Activated CD8-positive, alpha-beta memory T cell treated with anti-CD3 and anti-CD28 coated beads, Interleukin-2, amount 50 U/mL, for 1 hour (primary cell): Measurements from ENCODE around the gene CARMIL1.
"Not testable (repeated sequence)": the region's sequence is repeated elsewhere in the genome, so short reads cannot be mapped to it uniquely, and the experiment has no call there.

Experiments
- DNase-seq: peaks from one replicate; pipeline ENCODE4 v3.0.0-alpha.2; 2020; ENCODE audit errors: extremely low read depth

The CARMIL1 gene

GRCh38 chr6:25369433-25370177, 90.4 kb downstream of the CARMIL1 start:
- no peak for DNase-seq

- no peak for DNase-seq
Observed at GRCh38 chr6:25370178-25371036, 91.2 kb downstream of the CARMIL1 start.

DNA sequence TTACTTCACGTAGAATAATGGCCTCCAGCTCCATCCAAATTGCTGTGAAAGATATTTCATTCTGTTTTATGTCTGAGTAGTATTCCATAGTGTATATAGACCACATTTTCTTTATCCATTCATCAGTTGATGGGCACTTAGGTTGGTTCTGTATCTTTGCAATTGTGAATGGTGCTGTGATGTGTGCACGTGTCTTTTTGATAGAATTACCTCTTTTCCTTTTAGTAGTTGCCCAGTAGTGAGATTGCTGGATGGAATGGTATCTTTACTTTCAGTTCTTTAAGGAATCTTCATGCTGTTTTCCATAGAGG, 91.8 kb downstream of the CARMIL1 start:
- no peak for DNase-seq

GRCh38 chr6:25375125-25375524, 96.0 kb downstream of the CARMIL1 start:
- no peak for DNase-seq

GRCh38 chr6:25377664-25378063, 98.5 kb downstream of the CARMIL1 start:
- no peak for DNase-seq

GRCh38 chr6:25381077-25381476, 101.9 kb downstream of the CARMIL1 start:
- DNase-seq = no peak

DNA sequence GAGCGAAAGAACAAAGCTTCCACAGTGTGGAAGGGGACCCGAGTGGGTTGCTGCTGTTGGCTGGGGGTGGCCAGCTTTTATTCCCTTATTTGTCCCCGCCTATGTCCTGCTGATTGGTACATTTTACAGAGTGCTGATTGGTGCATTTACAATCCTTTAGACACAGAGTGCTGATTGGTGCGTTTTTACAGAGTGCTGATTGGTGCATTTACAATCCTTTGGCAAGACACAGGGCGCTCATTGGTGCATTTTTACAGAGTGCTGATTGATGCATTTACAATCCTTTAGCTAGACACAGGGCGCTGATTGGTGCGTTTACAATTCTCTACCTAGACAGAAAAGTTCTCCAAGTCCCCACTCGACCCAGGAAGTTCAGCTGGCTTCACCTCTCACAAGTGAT, 103.3 kb downstream of the CARMIL1 start:
- DNase-seq = not testable (repeated sequence)

- DNase-seq = no peak
Observed at GRCh38 chr6:25384234-25384633, 105.1 kb downstream of the CARMIL1 start.

DNA sequence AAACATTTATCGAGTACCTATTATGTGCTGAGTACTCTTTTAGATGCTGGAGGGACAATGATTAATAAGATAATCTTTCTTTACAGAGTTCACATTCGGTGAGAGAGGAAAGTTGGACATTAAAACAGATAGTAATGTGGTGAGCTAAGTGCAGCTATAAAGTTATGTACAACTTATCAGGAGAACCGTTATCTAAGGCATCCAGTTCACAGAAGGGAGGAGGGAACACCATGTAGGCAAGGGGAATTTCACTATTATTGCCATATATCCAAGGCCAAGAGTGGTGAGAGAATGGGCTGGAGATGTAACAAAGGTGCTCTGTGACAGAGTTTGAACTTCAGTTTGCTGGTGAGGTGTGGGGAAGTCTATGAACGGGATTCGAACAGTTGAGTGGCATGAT, 105.8 kb downstream of the CARMIL1 start:
- no peak for DNase-seq

DNA sequence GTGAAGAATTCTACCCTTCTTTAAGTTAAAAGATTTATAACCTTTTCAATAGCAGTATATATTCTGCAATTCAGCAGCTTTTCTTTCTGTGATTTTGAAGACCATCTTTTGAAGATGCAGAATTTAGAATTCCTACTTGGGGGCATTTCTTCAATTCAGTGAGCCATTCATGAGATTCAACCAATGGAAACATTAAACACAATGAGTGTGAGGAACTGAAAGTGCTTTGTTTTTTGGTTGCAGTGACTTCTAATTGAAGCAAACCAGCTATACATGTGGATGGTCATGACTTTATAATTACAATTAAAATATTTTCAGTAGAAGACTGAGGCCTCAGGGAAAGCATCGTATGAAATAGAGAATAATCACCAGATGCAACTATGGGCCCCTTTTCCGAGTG, 108.3 kb downstream of the CARMIL1 start:
- no peak for DNase-seq

- DNase-seq = no peak
Observed at GRCh38 chr6:25387911-25388310, 108.7 kb downstream of the CARMIL1 start.

GRCh38 chr6:25388776-25389175, 109.6 kb downstream of the CARMIL1 start:
- no peak for DNase-seq

DNA sequence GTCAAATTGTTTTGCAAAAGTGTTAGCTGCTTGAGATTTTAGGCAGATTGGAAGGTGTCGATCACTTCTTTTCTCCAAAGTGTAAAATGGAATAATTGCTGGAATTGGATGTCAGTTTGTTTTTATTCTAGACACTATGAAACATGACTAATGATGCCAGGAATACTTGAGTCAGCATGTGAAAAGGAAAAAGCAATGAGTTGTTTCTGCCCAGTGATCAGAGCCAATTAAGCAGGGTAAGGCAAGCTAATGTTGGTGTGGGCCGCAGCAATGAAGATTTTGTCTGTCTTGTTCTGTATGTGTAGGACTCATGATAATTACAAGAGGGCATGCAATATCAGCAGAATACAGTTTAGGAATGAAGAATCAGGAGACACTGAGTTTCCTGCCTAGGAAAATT, 110.3 kb downstream of the CARMIL1 start:
- DNase-seq = no peak

- DNase-seq = no peak
Observed at GRCh38 chr6:25392372-25392771, 113.2 kb downstream of the CARMIL1 start.

- no peak for DNase-seq
Observed at GRCh38 chr6:25395731-25396130, 116.6 kb downstream of the CARMIL1 start.

- DNase-seq = no peak
Observed at GRCh38 chr6:25397406-25397805, 118.2 kb downstream of the CARMIL1 start.

- DNase-seq = no peak
Observed at GRCh38 chr6:25399885-25400284, 120.7 kb downstream of the CARMIL1 start.

DNA sequence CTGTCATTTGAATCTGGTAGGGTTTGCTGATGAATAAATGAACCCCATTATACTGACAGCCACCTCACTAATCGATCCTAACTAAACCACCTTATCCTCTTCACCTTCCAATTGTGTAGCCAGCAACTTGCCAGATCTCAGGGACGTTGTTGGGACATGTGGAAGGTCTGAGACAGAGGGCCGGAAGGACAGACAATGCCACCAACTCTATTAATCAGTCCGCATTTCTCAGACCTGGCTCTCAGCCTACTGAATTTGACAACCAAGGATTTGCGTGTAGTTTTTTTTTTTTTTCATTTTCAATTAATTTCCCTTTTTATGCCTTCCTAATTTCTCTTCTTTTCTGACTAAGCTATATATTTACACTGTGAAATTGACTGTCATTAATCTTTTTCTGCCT, 122.5 kb downstream of the CARMIL1 start:
- no peak for DNase-seq

DNA sequence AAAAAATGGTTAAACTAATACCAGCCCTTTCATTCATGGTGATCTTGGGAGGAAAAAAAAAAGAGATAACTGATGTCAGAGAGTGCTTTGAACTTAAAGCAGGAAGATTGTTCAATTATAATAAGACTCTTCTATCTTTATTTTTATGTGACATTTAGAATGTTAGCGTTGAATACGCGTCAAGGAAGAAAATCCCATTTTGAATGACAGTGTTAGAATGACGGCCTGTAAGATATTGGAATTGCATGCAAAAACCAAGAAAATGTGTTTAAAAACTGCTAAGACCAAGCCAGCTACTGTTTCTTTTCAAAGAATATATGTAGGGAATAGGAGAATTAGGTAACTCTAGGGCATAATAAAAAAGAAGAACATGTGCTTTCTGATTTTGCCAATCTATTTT, 123.0 kb downstream of the CARMIL1 start:
- DNase-seq = no peak

DNA sequence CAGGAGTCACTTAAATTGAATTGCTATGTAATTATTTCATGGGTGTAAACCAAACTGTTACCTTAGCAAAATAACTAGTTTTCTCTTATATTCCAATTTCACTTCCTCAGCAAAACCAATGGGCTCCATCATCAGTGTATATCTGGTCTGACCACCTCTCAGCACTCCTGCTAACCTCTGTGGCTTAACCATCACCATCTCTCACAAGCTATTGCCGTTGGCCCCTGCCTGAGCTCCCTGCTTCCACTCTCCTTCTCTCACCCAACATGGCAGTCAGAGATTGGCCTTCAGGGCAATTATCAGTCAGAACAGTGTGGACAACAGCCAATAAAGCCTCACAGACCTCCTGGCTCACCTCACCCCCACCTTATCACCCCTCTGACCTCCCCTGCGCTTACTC, 124.0 kb downstream of the CARMIL1 start:
- no peak for DNase-seq

DNA sequence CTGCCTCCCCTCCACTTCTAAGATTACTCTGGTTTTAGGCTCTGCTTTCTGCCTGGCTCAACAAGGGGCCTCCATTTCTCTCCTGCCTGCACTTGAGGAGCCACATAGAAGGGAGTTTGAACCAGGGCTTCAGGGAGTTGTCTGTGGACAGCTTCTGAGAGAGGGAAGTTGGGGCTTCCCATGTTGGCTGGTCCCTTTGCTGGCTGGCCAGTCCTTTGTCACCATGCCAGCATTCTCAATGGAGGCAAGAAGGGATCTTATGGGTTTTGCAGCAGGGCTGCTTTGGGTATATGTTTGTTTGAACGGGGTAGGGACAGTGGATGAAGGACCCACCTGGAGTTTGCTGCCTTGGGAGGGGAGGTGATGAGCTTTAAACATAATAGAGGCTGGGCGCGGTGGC, 124.9 kb downstream of the CARMIL1 start:
- DNase-seq = no peak

DNA sequence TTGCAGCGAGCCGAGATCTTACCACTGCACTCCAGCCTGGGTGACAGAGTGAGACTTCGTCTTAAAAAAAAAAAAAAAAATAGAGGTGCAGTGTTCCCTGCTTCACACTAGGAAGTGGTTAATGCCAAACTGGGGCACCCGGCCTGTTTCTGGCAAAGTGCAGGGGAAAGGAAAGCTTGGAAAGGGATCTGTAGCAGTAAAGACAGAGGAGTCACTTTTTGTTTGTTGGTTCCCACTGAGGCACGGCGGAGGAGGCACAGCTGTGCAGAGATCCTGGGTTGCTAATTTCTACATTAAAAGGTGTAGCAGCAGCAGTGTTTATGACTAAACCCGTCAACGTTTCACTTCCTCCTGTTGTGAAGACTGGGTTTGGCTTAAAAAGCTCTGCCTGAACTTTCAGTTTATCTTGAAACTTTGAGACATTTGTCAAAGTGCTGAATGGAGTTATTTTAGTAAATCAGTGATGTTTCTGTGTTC, 125.6 kb downstream of the CARMIL1 start:
- no peak for DNase-seq

- no peak for DNase-seq
Observed at GRCh38 chr6:25405442-25405841, 126.3 kb downstream of the CARMIL1 start.
